Small intestine (tissue), 7 donors: ENCODE results near the gene DDX5. TPM values are rescaled to one million over a fixed set of nuclear protein-coding genes. Genes with fewer than 3 reads are reported as not detected.
A peak's percentile ranks its signal among the peaks of the same experiment; 100 is the strongest.
"Not testable (repeated sequence)": the region's sequence is repeated elsewhere in the genome, so short reads cannot be mapped to it uniquely, and the experiment has no call there.

Experiments used
- DNase-seq, 2 donors: peaks; one replicate each; pipeline versions ENCODE4 v3.0.0 to v3.0.0-alpha.2; 2013
- FAIRE-seq: peaks from 2 replicates; lab custom pipeline; 2012; peaks lifted over from hg19 to GRCh38; lab: Jason Lieb, UNC
- H3K27ac ChIP-seq, 3 donors: one replicate each; pipeline ENCODE4 v1.5.1; 2013; ENCODE audit warnings: low read length in 2 of 3, mild to moderate bottlenecking in 2 of 3, control low read depth in 1 of 3, inconsistent platforms in 1 of 3, low read depth in 1 of 3, moderate library complexity in 1 of 3
- H3K27me3 ChIP-seq, 3 donors: one replicate each; pipeline ENCODE4 v1.6.1; 2013; ENCODE audit warnings: low read length in 3 of 3, inconsistent platforms in 1 of 3; ENCODE audit not compliant: control insufficient read depth in 3 of 3, insufficient read depth in 3 of 3
- H3K36me3 ChIP-seq, 3 donors: one replicate each; pipeline ENCODE4 v1.6.1; 2013; ENCODE audit warnings: low read length in 3 of 3, inconsistent platforms in 1 of 3, low read depth in 1 of 3, mild to moderate bottlenecking in 1 of 3, moderate library complexity in 1 of 3; ENCODE audit not compliant: control insufficient read depth in 3 of 3, insufficient read depth in 2 of 3
- H3K4me1 ChIP-seq, 3 donors: one replicate each; pipeline ENCODE4 v1.6.1; 2013; ENCODE audit warnings: low read length in 2 of 3, inconsistent platforms in 1 of 3, low read depth in 1 of 3, mild to moderate bottlenecking in 1 of 3, moderate library complexity in 1 of 3; ENCODE audit not compliant: control insufficient read depth in 3 of 3, insufficient read depth in 2 of 3
- H3K4me3 ChIP-seq, 3 donors: one replicate each; pipeline ENCODE4 v1.5.1; 2013; ENCODE audit warnings: low read length in 3 of 3, control low read depth in 1 of 3, inconsistent platforms in 1 of 3, low read depth in 1 of 3, mild to moderate bottlenecking in 1 of 3, moderate library complexity in 1 of 3
- H3K9me3 ChIP-seq, 2 donors: one replicate each; pipeline ENCODE4 v1.6.1; 2013; ENCODE audit warnings: low read depth in 1 of 2, low read length in 1 of 2; ENCODE audit not compliant: control insufficient read depth in 2 of 2, insufficient read depth in 1 of 2
- WGBS, 3 donors: extraction: QIAGEN DNeasy Blood & Tissue Kit; methylation state at CpG; one replicate each; pipeline ENCODE4 v1.1.7; 2013; 5-methylcytosine and 5-hydroxymethylcytosine counted together
- polyA plus RNA-seq, 4 donors: library from polyadenylated mRNA; stranded (reverse) in 3 of 4; unstranded in 1 of 4; fragments of 200-250 nt in 3 of 4; fragments of 120-200 nt in 1 of 4; gene quantifications; one replicate each; pipeline versions ENCODE4 v1.2.1 to v1.2.3, GENCODE V29; 2013
- donor health status: healthy with polysubstance abuse.
- donor health status: control.
- donor health status: control.
- donor health status: Bipolar disorder and iron deficiency.
- donor health status: healthy.

DDX5 gene
- polyA plus RNA-seq, 4 donors, result 269 to 425 (median 321) TPM

- H3K27ac ChIP-seq, H3K36me3 ChIP-seq, H3K9me3 ChIP-seq, H3K27me3 ChIP-seq, DNase-seq, H3K4me3 ChIP-seq, H3K4me1 ChIP-seq, FAIRE-seq: not testable (repeated sequence)
- WGBS, 3 donors, result 95 to 97% (median 97%) methylated on average over 7 of the region's 7 CpGs
Measured at GRCh38 chr17:64459818-64460217, 46.3 kb downstream of the DDX5 start.

DNA sequence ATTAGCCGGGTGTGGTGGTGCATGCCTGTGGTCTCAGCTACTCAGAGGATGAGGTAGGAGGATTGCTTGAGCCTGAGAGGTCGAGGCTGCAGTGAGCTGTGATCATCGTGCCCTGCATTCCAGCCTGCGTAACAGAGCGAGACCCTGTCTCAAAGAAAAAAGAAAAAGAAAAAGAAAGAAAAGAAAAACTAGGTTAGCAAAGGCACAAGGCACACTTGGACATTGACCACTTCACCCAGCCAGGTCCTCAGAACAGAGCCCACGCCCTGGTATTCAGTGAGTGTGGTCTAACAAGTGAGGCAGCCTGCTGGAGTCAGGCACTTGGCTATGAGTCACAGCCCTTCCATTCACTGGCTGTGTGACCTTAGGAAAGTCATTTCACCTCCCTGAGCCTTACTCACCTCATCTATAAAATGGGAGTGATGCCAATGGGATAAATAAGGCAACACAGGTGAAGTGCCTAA, 46.8 kb downstream of the DDX5 start:
- Histone ChIP-seq H3K9me3 (no peaks in the 10 kb centered on the region), H3K27ac (no peak overlapping the region), H3K4me3 (no peak overlapping the region), H3K4me1 (no peaks in the 10 kb centered on the region), H3K27me3 (no peaks in the 10 kb centered on the region), H3K36me3 (no peaks in the 10 kb centered on the region)
- FAIRE-seq (no peak), DNase-seq (peak; percentile 11 to 57)
- WGBS, 3 donors, result 65 to 83% (median 71%) methylated on average over 6 of the region's 6 CpGs

GRCh38 chr17:64458756-64459155, 47.3 kb downstream of the DDX5 start:
- FAIRE-seq (no peak), DNase-seq (no peak)
- Histone ChIP-seq H3K4me3 (no peak overlapping the region), H3K4me1 (no peaks in the 10 kb centered on the region), H3K36me3 (no peaks in the 10 kb centered on the region), H3K27me3 (no peaks in the 10 kb centered on the region), H3K9me3 (no peaks in the 10 kb centered on the region), H3K27ac (no peak overlapping the region)
- 75 to 86% (median 83%) methylated on average over 8 of the region's 8 CpGs for WGBS, 3 donors

GRCh38 chr17:64457156-64457555, 48.9 kb downstream of the DDX5 start:
- H3K4me1 ChIP-seq, result no peaks in the 10 kb centered on the region
- no peaks in the 10 kb centered on the region for H3K9me3 ChIP-seq
- FAIRE-seq (no peak), DNase-seq (no peak)
- H3K27ac ChIP-seq, result no peak overlapping the region
- no peaks in the 10 kb centered on the region for H3K27me3 ChIP-seq
- H3K36me3 ChIP-seq, result no peaks in the 10 kb centered on the region
- H3K4me3 ChIP-seq, result no peak overlapping the region
- WGBS, 3 donors, result 64 to 83% (median 77%) methylated on average over 7 of the region's 7 CpGs

DNA sequence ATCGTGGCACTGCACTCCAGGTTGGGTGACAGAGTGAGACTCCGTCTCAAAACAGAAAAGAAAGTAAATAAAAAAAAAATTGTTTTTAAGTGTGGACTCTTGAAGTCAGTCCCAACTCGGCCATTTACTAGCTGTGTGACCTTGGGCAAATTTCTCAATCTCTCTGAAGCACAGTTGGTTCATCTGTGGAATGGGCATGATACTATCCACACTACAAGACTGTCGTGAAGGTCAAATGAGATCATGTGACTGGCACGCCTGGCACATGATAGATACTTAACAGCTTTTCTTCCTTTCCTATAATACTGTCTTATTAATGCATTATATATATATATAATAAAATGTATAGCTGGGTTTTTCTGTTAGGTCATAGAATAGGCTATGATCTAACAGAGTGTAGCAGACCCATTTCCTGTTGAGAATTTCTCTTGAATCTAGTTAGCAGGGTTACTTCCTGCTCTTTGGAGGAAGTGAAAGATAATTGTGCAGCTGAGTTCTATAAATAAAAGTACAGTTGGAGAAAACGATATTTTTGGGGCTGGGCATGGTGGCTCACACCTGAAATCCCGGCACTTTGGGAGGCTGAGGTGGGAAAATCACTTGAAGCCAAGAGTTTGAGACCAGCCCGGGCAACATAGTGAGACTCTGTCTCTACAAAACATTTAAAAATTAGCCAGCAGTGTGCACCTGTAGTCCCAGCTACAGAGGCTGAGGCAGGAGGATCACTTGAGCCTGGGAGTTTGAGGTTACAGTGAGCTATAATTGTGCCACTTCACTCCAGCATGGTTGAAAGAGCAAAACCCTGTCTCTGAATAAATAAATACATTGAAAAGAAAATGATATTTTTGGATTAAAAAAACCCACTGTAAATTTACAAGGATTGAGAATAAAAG, 49.9 kb downstream of the DDX5 start:
- no peaks in the 10 kb centered on the region for H3K4me1 ChIP-seq
- no peak overlapping the region for H3K4me3 ChIP-seq
- H3K27ac ChIP-seq, result peak overlapping the region in 1 of 3 donors; percentile 43
- no peaks in the 10 kb centered on the region for H3K36me3 ChIP-seq
- FAIRE-seq (no peak), DNase-seq (peak in 1 of 2 donors; percentile 23)
- no peaks in the 10 kb centered on the region for H3K9me3 ChIP-seq
- 67 to 76% (median 72%) methylated on average over 8 of the region's 8 CpGs for WGBS, 3 donors
- no peaks in the 10 kb centered on the region for H3K27me3 ChIP-seq

GRCh38 chr17:64449545-64449944, 56.5 kb downstream of the DDX5 start:
- Histone ChIP-seq H3K36me3 (no peaks in the 10 kb centered on the region), H3K27me3 (no peaks in the 10 kb centered on the region), H3K9me3 (no peaks in the 10 kb centered on the region), H3K27ac (peak overlapping the region in 1 of 3 donors; percentile 76), H3K4me3 (no peak overlapping the region), H3K4me1 (no peaks in the 10 kb centered on the region)
- no peak for DNase-seq
- 70 to 79% (median 76%) methylated on average over 3 of the region's 3 CpGs for WGBS, 3 donors
- FAIRE-seq, result no peak

DNA sequence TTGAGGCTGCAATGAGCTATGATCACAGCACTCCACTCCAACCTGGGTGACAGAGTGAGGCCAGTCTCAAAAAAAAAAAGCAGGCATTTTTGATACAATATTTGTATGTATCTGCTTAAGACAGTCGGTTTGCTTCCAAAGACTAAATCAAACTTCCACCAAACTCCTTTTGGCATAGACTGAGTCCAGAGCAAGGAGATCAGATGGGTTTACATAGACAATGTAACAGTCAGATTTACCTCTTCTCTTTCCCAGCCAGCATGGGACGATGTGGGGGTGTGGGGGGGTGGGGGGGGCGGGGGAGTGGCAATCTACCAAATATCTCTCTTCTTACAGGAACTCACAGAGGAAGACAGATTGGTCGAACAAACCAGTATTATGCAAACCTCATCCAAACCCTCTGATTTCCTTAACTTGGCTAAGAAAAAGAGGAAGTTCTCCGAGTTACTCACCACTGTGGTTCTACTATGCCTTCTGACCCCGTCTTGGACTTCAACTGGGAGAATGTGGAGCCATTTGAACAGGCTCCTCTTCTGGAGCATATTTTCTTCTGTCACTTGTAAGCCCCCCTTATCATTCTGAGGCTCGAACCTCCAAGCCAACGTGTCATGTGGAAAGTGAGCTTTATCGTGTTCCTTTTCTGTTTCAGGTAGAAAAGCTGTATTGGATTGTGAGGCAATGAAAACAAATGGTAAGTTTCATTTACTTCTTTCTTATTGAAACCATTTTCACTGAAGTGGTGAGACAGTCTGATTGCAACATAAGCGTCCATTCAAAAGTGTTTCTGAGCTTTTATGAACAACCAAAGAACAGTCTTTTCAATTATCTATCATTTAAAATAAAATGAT, 57.2 kb downstream of the DDX5 start, which contains the start of gene MILR1:
Gene MILR1 (plus strand): TSS at position 451 of the 848 bp plus-strand sequence. CDS start 54 bp downstream, at position 505.
- H3K4me3 ChIP-seq, result no peak within 1 kb of the TSS
- FAIRE-seq (no peak), DNase-seq (peak; percentile 13 to 50)
- WGBS, 3 donors, result 34 to 47% (median 41%) methylated on average over 10 of the region's 10 CpGs
- no peaks in the 10 kb centered on the region for H3K9me3 ChIP-seq
- H3K27ac ChIP-seq, result peak within 1 kb of the TSS in 1 of 3 donors; percentile 76
- H3K27me3 ChIP-seq, result no peaks in the 10 kb centered on the region
- H3K36me3 ChIP-seq, result no peaks in the 10 kb centered on the region
- H3K4me1 ChIP-seq, result no peaks in the 10 kb centered on the region
